Kidney (tissue), 14 donors: ENCODE results near the gene MEN1. TPM values are rescaled to one million over a fixed set of nuclear protein-coding genes. Genes with fewer than 3 reads are reported as not detected.

ENCODE experiments used
- DNase-seq, 5 donors: peaks; one replicate each; pipeline ENCODE4 v3.0.0-alpha.2; 2013 to 2020
- FAIRE-seq: peaks from 2 replicates; lab custom pipeline; 2012; peaks lifted over from hg19 to GRCh38; lab: Jason Lieb, UNC
- H3K27ac ChIP-seq, 2 donors: one replicate each; pipeline ENCODE4 v1.7.0; 2013; ENCODE audit warnings: low read depth in 2 of 2, low read length in 2 of 2, inconsistent platforms in 1 of 2
- H3K27me3 ChIP-seq: one replicate; pipeline ENCODE4 v1.7.1; 2013; ENCODE audit warnings: low read length, inconsistent platforms; ENCODE audit not compliant: control insufficient read depth, insufficient read depth
- H3K36me3 ChIP-seq, 3 donors: one replicate each; pipeline versions ENCODE4 v1.7.0 to v1.7.1; 2013; ENCODE audit warnings: low read length in 3 of 3, control low read depth in 1 of 3, inconsistent platforms in 1 of 3; ENCODE audit not compliant: insufficient read depth in 3 of 3, control insufficient read depth in 2 of 3
- H3K4me1 ChIP-seq, 3 donors: one replicate each; pipeline versions ENCODE4 v1.7.0 to v1.7.1; 2013; ENCODE audit warnings: low read length in 3 of 3, inconsistent platforms in 1 of 3, low read depth in 1 of 3; ENCODE audit not compliant: control insufficient read depth in 2 of 3, insufficient read depth in 2 of 3
- H3K4me3 ChIP-seq, 3 donors: one replicate each; pipeline versions ENCODE4 v1.7.0 to v1.8.1; 2013; ENCODE audit warnings: low read length in 3 of 3, control low read depth in 1 of 3, inconsistent platforms in 1 of 3
- H3K9ac ChIP-seq, 3 donors: one replicate each; pipeline versions ENCODE4 v1.7.0 to v1.7.1; 2013; ENCODE audit warnings: low read length in 3 of 3, control low read depth in 1 of 3, inconsistent platforms in 1 of 3
- H3K9me3 ChIP-seq, 3 donors: one replicate each; pipeline versions ENCODE4 v1.7.0 to v1.7.1; 2013; ENCODE audit warnings: low read length in 3 of 3, control low read depth in 1 of 3, inconsistent platforms in 1 of 3; ENCODE audit not compliant: control insufficient read depth in 2 of 3, insufficient read depth in 1 of 3
- CTCF ChIP-seq: IDR thresholded peaks from 3 replicates; pipeline ENCODE4 v1.5.1; 2012; ENCODE audit warnings: mild to moderate bottlenecking, moderate library complexity, borderline replicate concordance; ENCODE audit not compliant: insufficient read depth; ENCODE audit errors: extremely low read depth
- intact Hi-C: fragments of 100-400 bp; cut with DNase I; formaldehyde crosslinking; loops from one replicate; pipeline ENCODE4 v1.11.1; 2022
- polyA plus RNA-seq: library from polyadenylated mRNA; stranded (reverse); fragments of 350-450 nt; fragmentation: Illumina TruSeq; extraction: RNeasy Lipid Tissue Mini Kit (QIAGEN cat#74804); gene quantifications from one replicate; pipeline ENCODE4 v1.2.3, GENCODE V29; 2014; ENCODE audit warnings: low read depth, low replicate concordance; ENCODE audit not compliant: insufficient read depth
- total RNA-seq: library from RNA; stranded (reverse); fragmentation: NEBNext Ultra II Directional; extraction: Animal tissue kit (Norgen Biotek cat#: 25700); gene quantifications from one replicate; pipeline ENCODE4 v1.2.1, GENCODE V29; 2021
- donor health status: control.
- donor health status: control.
- donor health status: control.
- donor health status: control.
- donor health status: control.
- donor health status: DM: yes; HTN: yes; CAD: no.
- donor health status: Normal renal cell carcinoma (clear cell type).

MEN1 gene
- total and polyA plus RNA-seq, 2 donors from 2014 or later: 20.9 to 24.0 TPM

- DNase-seq: no peak
- H3K27me3 ChIP-seq: no peaks in the 10 kb centered on the region
- intact Hi-C loops: loop anchor here (5.0 kb wide), 1 partner anchor 43 kb away; no protein-coding TSS in a partner anchor
- FAIRE-seq: no peak
- no peak for TF ChIP-seq CTCF
- H3K9ac ChIP-seq: no peak overlapping the region
- H3K36me3 ChIP-seq: no peaks in the 10 kb centered on the region
- H3K4me3 ChIP-seq: no peak overlapping the region
- no peak overlapping the region for H3K27ac ChIP-seq
- peaks cover 0 to 20% (median 5%) of the 10 kb centered on the region in 3 donors for H3K4me1 ChIP-seq
- no peaks in the 10 kb centered on the region for H3K9me3 ChIP-seq
These were observed 39.4 kb upstream of the MEN1 start for GRCh38 chr11:64849598-64850356.

GRCh38 chr11:64848826-64849597 is 38.7 kb upstream of the MEN1 start:
- H3K4me1 ChIP-seq: peaks cover 0 to 14% (median 6%) of the 10 kb centered on the region in 3 donors
- peak in 1 of 5 donors; percentile 88 for DNase-seq
- H3K27ac ChIP-seq: no peak overlapping the region
- no peaks in the 10 kb centered on the region for H3K9me3 ChIP-seq
- intact Hi-C loops: no loop called here
- TF ChIP-seq CTCF: peak; percentile 30
- FAIRE-seq: no peak
- no peak overlapping the region for H3K9ac ChIP-seq
- no peaks in the 10 kb centered on the region for H3K27me3 ChIP-seq
- H3K36me3 ChIP-seq: no peaks in the 10 kb centered on the region
- H3K4me3 ChIP-seq: no peak overlapping the region

- H3K27me3 ChIP-seq: no peaks in the 10 kb centered on the region
- H3K27ac ChIP-seq: no peak overlapping the region
- H3K36me3 ChIP-seq: no peaks in the 10 kb centered on the region
- FAIRE-seq: no peak
- peaks cover 0 to 19% (median 10%) of the 10 kb centered on the region in 3 donors for H3K4me1 ChIP-seq
- TF ChIP-seq CTCF: no peak
- H3K9me3 ChIP-seq: no peaks in the 10 kb centered on the region
- no peak for DNase-seq
- H3K9ac ChIP-seq: no peak overlapping the region
- intact Hi-C loops: no loop called here
- no peak overlapping the region for H3K4me3 ChIP-seq
These were observed 38.0 kb upstream of the MEN1 start for GRCh38 chr11:64848214-64848825.
